ENCODE data around the gene EEPD1.
A peak's percentile ranks its signal among the peaks of the same experiment; 100 is the strongest.
"Not testable (repeated sequence)": the region's sequence is repeated elsewhere in the genome, so short reads cannot be mapped to it uniquely, and the experiment has no call there.

Gene EEPD1

GRCh38 chr7:36305648-36306047, 152.6 kb downstream of the EEPD1 start:
- DNase-seq: no peak

GRCh38 chr7:36306222-36306621, 153.2 kb downstream of the EEPD1 start:
- no peak for DNase-seq

GRCh38 chr7:36306722-36307121, 153.7 kb downstream of the EEPD1 start:
- DNase-seq: no peak

DNA sequence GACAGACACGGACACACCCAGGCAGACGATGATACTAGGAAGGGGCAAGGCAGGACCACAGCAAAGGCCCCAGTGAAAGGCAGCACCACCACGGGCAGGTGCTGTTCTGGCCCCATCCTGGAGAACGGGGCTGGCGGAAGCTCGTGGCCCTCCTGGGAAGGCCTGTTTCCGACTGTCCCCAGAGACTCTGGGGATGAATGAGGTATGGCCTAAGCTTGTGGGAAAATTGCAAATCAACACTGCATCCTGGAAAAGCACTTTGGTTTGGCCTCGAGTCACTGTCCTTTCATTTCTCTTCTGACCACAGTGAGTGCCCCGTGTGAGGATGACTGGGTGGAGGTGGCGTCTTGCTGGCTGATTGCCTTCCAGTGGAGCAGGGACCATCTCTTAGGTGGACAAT, 155.0 kb downstream of the EEPD1 start:
- no peak for DNase-seq

DNA sequence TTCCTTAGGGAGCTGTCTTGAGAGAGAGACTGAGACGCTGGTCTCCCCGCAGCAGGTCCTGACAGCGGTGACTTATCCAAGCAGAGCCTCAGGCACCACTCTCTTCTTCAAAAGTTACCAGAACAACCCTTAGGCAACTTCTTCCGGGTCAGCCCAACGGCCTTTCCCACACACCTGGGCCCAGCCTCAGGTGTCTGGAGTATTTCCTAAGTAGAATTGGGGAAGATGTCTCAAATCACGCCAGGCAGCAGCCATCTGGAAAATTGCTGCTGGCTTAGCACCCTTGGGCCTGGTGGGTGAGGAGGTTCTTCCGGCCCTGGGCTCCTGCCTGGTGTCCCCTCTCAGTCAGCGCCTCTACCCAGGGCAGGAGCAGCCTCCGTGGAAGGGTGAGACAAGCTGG, 156.2 kb downstream of the EEPD1 start:
- DNase-seq: no peak

DNA sequence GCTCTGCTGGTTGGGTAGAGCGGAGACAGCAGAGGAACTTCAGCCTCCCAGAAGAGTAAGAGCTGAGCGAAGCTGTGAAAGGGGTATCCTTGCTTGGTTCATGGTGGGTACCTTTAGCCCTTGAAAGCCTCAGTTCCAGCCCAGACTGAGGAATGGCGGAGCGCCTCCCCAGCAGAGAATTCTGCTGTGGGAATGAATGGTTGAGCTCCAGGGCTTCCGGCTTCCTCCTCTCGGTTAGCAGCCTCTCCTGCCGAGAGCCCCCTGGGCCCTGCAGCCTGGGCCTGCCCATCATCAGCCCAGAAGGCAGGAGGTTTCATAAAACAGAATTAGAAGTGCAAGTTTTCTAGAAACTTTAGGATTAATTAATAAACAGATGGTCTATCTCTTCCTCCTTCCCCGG, 156.7 kb downstream of the EEPD1 start:
- no peak for DNase-seq

- DNase-seq: no peak
Measured at GRCh38 chr7:36310897-36311296, 157.8 kb downstream of the EEPD1 start.

DNA sequence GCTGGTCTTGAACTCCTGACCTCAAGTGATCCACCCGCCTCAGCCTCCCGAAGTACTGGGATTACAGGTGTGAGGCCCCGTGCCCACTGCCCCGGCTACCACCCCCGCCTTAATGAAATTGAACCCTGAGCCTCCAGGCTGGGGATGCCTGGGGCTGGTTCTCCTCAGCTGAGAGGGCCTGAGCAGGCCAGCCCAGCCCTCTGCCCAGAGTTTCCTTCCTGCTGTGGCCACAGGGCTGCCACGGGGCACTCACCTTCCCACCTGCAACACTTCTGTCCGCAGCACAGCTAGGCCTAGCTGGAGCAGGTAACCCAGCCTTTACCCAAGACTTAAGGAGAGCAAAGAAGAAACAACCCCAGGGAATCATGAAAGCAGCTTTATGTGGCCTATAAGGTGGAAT, 158.5 kb downstream of the EEPD1 start:
- no peak for DNase-seq

DNA sequence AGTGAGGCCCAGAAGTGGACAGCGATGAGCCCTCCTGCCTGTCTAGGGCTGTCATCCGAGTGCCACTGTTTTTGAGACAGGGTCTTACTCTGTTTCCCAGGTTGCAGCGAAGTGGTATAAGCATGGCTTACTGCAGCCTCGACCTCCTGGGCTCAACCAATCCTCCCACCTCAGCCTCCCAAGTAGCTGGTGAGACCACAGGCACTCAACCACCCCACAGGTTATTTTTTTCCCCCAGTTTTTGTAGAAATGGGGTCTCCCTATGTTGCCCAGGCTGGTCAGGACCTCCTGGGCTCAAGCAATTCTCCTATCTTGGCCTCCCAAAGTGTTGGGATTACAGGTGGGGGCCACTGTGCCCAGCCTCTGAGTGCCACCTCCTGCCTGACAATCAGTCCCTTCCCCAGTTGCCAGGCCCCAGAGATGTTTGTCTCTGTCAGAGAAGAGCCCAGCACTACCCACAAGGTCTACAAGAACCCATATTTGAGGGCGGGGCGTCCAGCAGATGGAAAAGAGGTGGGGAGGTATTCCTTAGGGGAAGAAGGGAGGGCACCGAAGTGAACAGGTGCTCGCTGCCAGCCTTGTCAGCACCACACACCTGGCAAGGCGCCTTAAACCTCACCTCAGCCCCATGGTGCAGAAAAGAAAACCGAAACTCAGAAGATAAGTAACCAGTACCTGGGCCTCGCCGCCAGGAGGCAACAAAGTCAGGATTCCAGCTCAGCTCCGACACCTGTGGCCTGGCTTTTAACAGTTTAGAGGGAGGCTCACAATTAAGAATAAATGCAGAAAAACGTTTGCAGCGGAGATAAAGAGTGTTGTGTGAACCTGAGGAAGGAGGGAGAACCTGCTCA, 159.2 kb downstream of the EEPD1 start:
- DNase-seq: no peak

DNA sequence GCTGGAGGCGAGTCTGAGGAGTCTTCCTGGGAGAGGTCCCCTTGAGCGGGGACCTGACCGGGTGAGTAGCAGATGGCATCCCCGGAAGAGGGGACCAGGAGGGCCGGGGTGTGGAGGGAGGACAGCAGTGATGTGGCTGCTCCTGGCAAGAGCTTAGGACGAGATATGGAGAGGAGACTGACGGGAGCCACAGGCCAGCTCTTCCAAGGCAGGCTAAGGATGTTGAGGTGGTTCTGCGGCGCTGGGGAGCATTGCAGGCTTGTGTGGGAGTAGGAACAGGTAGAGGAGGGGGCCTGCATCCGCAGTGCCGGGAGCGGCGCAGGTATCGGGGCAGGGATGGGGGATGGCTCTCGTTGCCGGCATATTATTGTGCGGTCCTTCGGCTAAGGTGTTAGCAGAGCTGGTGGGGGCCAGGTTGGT, 159.9 kb downstream of the EEPD1 start:
- DNase-seq: no peak

- no peak for DNase-seq
Measured at GRCh38 chr7:36313607-36314006, 160.6 kb downstream of the EEPD1 start.

- DNase-seq: no peak
Measured at GRCh38 chr7:36314491-36314890, 161.4 kb downstream of the EEPD1 start.

DNA sequence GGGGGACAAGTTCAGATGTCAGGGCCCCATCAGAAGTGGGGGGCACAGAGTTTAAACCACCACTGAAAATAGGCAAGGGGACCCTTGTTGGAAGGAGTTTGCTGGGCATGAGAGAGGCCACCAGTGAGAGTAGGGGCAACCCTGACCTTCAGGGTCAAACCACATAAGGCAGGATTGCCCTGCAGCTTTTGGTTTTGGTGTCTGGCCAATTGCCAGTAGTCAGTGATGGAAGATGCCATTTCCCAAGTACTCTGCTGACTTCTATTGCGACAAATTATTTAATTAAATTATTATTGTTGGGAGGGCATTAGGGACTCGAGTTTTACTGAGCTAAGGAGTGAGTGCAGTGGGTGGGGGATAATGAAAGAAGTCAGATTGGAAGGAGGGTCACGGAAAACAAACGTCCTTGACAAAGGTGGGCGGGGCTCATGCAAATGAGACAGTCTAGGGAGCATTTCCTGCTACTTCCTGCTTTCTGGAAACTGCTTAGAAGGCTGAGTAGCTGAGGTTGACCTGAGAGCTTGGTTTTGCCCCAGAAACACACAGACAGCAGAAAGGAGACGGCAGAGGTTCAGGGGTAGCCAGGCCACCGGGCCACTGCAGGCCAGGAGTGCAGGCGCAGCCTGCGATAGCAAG, 162.4 kb downstream of the EEPD1 start:
- DNase-seq: peak; percentile 13

- DNase-seq: no peak
Measured at GRCh38 chr7:36316319-36316718, 163.3 kb downstream of the EEPD1 start.

GRCh38 chr7:36317276-36317675, 164.2 kb downstream of the EEPD1 start:
- DNase-seq: no peak

- DNase-seq: no peak
Measured at GRCh38 chr7:36318116-36318515, 165.1 kb downstream of the EEPD1 start.

DNA sequence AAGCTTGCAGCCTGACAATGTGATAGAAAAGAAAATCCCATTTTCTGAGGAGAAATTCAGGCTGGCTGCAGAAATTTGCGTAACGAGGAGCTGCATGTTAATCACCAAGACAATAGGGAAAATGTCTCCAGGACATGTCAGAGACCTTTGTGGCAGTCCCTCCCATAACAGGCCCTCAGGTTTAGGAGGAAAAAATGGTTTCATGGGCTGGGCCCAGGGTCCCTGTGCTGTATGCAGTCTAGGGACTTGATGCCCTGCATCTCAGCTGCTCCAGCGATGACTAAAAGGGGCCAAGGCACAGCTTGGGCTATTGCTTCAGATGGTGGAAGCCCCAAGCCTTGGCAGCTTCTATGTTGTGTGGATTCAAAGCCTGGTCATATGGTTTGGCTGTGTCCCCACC, 168.2 kb downstream of the EEPD1 start:
- not testable (repeated sequence) for DNase-seq

GRCh38 chr7:36336390-36336789, 183.3 kb downstream of the EEPD1 start:
- DNase-seq: no peak

GRCh38 chr7:36338256-36338655, 185.2 kb downstream of the EEPD1 start:
- DNase-seq: no peak

- no peak for DNase-seq
Measured at GRCh38 chr7:36343548-36343947, 190.5 kb downstream of the EEPD1 start.

- no peak for DNase-seq
Measured at GRCh38 chr7:36344622-36345021, 191.6 kb downstream of the EEPD1 start.

DNA sequence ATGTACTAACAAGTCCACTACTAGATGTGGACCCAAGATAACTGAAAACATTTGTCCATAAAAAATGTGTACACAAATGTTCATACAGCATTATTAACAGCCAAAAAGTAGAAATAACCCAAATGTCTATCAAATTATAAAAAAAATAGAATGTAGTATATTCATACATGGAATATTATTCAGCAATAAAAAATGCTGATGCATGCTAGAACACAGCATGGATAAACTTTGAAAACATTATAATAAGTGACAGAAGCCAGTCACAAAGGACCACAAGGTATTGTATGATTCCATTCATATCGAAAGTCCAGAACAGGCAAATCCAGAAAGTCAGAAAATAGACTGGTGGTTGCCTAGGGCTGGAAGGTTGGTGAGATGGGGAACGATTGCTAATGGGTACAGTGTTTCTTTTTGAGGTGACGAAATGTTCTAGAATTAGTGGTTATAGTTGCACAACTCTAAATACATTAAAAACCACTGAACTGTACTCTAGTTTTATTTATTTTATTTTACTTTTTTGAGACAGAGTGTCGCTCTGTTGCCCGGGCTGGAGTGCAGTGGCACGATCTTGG, 193.3 kb downstream of the EEPD1 start:
- DNase-seq: peak; percentile 12

DNA sequence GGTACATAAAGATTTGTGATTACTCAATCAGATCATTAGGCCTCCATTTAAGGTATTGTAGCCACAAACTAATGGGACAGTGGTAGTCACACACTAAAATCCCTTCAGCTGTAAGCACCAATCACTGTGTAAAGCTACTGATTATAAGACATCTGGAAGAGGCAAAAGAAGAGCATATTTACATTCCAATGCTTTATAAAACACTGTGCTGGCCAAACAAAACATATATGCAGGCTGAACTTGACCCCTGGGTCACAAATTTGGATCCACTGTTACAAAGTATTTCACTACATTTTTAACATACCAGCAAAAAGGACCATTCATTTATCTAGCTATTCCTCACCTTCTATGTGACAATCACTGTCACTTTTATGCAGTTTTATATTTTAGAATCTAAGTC, 195.2 kb downstream of the EEPD1 start:
- DNase-seq: no peak

GRCh38 chr7:36348771-36349170, 195.7 kb downstream of the EEPD1 start:
- no peak for DNase-seq

Measured in suppressor macrophage treated with lipopolysaccharide for 4 hours (primary cell).